Activated naive CD4-positive, alpha-beta T cell treated with Interleukin-2 at 50 U/mL for 16 hours (primary cell): Measurements from ENCODE around the gene SLC34A2.

Source experiments
- DNase-seq: peaks from one replicate; pipeline ENCODE4 v3.0.0-alpha.2; 2020

SLC34A2 gene

DNA sequence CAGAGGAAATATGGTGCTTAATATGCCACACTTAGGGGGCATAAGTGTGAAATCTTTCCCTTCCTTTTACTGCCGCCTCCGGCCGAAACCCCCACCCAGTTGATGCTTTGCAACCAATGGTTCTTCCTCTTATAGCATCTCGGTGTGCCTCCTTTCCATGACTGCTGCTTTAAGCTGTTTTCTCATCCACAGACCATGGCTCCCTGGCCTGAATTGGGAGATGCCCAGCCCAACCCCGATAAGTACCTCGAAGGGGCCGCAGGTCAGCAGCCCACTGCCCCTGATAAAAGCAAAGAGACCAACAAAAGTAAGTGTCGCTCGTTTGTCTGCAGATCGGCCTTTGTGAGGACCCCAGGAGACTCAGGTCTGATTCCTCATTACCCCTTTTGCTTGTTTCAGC is 6.7 kb downstream of the SLC34A2 start:
- DNase-seq = no peak

DNA sequence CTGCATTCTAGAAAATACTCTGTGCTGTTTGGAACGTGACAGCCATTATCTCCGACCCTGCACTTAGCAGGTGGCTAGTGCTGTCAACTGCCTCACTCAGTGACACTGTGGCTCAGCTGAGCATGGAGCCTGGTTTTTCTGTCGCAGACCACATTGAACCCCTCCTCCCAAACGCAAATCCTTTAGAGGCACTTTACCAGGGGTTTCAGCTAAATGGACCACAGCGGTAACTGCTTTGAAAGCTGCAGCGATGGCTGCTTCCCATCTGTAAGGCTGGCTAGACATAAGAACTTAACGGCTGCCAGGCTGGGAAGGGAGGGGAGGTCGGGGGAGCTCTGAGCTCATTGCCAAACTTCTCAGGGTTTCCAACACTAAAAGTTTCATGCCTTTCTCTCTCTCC is 8.1 kb downstream of the SLC34A2 start:
- DNase-seq = no peak

DNA sequence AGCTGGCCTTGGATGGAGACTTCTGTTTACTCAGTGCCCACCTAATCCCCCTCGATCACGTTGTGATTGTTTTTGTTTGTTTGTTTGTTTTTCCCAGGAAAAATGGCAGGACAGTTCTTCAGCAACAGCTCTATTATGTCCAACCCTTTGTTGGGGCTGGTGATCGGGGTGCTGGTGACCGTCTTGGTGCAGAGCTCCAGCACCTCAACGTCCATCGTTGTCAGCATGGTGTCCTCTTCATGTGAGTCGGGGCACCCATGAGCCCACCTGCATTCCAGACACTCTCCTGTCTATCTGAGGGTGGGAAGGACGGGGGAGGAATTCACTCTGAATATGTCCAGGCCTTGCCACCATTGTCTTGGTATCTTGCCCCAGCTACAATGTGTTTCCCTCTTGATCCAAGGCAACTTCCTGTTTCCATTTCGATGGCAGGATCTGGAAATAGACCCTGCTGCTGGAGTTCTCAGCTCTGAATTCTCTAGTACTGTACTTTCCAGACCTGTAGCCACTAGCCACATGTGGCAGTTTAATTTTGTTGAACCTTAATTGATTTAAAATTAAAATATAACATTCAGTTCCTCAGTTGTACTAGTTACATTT is 10.5 kb downstream of the SLC34A2 start:
- no peak for DNase-seq

DNA sequence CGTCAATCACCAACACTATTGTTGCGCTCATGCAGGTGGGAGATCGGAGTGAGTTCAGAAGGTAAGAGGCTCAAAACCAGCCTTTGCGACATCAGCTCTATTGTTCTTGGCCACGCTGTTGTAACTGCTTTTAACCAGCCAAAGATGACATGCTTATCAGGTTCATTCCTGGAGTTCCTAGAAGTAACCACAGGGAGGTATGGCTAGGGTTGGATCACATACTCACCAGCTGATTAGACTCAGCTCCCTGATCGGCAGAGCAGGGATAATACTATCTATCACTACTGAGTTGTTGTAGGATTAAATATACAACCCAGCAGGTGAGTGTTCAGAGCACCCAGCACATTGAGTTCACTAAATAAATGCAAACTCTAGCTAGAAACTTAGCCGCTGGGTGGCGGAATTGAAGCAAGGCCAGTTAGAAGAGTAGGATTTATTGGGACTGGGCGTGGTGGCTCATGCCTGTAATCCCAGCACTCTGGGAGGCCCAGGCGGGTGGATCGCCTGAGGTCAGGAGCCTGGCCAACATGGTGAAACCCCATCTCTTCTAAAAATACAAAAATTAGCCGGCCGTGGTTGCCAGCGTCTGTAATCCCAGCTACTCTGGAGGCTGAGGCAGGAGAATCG is 12.4 kb downstream of the SLC34A2 start:
- no peak for DNase-seq

DNA sequence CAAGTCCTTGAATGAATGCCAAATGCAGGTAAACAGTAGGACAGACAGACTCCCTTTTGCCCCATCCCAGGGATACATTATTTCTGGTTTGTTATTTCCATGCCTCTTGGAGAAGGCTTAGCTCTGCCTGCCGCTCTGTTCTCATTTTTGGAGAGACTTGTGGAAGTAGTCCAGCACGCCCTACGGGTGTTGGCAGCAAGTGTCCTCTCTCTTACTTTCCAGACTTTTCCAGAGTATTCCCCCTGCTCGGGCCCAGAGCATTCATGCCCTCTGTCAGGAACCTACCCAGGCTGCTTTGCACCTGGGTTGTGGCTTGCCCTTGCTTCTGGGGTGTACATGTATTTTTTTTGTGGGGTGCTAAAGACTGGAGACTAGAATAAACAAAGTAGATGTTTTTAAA is 15.3 kb downstream of the SLC34A2 start:
- DNase-seq = no peak

DNA sequence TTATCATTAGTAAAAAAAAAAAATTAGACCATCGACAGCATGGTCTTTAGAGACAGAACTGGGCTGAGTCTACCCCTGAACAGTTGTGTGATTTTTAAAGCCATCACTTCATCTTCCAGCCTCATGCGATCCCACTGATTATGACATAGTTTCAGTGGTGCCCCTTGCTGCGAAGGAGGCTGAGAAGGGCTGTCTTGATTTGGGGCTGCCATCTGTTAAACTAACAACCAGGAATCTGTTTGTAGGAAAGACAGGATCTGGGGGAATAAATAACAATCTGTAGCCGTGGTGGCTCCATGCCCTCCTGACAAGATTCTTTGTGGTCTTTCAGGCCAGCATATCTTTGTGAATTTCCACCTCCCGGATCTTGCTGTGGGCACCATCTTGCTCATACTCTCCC is 17.1 kb downstream of the SLC34A2 start:
- DNase-seq = no peak

DNA sequence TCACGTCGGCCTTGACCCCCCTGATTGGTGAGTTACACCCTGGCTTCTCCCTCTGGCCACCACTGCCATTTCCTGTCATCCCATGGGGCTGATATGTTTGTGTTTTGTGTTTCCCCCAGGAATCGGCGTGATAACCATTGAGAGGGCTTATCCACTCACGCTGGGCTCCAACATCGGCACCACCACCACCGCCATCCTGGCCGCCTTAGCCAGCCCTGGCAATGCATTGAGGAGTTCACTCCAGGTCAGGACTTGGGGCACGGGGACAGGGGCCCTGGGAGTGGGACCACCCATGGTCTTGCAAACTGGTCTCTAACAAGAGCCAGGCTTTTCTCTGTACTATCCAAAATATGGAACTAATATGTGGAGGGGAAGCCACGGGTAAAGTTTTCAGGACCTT is 18.7 kb downstream of the SLC34A2 start:
- no peak for DNase-seq

DNA sequence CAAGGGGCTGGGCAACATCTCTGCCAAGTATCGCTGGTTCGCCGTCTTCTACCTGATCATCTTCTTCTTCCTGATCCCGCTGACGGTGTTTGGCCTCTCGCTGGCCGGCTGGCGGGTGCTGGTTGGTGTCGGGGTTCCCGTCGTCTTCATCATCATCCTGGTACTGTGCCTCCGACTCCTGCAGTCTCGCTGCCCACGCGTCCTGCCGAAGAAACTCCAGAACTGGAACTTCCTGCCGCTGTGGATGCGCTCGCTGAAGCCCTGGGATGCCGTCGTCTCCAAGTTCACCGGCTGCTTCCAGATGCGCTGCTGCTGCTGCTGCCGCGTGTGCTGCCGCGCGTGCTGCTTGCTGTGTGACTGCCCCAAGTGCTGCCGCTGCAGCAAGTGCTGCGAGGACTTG is 20.6 kb downstream of the SLC34A2 start:
- no peak for DNase-seq

DNA sequence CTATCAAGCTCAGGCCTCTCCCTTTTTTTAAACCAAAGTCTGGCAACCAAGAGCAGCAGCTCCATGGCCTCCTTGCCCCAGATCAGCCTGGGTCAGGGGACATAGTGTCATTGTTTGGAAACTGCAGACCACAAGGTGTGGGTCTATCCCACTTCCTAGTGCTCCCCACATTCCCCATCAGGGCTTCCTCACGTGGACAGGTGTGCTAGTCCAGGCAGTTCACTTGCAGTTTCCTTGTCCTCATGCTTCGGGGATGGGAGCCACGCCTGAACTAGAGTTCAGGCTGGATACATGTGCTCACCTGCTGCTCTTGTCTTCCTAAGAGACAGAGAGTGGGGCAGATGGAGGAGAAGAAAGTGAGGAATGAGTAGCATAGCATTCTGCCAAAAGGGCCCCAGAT is 21.5 kb downstream of the SLC34A2 start:
- no peak for DNase-seq

DNA sequence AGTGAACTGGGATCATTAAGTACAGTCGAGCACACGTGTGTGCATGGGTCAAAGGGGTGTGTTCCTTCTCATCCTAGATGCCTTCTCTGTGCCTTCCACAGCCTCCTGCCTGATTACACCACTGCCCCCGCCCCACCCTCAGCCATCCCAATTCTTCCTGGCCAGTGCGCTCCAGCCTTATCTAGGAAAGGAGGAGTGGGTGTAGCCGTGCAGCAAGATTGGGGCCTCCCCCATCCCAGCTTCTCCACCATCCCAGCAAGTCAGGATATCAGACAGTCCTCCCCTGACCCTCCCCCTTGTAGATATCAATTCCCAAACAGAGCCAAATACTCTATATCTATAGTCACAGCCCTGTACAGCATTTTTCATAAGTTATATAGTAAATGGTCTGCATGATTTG is 22.3 kb downstream of the SLC34A2 start:
- no peak for DNase-seq

DNA sequence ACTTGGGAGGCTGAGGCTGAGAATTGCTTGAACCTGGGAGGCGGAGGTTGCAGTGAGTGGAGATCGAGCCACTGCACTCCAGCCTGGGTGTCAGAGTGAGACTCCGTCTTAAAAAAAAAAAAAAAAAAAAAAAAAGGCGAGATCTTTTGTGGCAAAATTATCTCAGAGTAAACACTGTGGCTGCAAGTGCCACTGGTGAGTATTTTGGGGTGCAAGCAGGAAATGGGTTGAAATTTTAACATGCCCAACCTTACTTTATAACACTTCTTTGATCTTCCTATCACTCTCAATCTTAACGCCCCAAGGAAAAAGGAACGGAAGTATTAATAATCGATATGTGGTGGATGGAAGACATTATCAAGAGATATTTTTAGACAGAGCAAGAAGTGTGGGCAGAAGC is 32.1 kb downstream of the SLC34A2 start:
- DNase-seq = no peak

DNA sequence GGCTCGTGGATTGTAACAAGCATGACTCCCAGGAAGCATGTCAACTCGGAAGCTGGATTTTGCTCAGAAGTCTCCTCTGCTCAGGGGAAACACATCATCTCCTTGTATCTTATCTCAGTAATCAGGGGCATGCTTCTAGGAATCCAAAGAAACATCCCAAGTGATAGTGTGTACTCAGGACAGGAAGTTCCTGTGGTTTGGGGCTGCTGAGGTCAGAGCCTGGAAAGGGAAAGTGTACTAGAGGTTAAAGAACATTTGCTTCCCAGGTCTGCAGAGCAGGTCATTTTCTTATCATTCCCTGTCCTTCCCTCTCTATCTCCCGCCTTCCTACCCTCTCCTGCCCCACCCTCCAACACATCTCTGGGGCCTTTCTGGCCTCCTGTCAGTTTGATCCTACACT is 38.8 kb downstream of the SLC34A2 start:
- no peak for DNase-seq

DNA sequence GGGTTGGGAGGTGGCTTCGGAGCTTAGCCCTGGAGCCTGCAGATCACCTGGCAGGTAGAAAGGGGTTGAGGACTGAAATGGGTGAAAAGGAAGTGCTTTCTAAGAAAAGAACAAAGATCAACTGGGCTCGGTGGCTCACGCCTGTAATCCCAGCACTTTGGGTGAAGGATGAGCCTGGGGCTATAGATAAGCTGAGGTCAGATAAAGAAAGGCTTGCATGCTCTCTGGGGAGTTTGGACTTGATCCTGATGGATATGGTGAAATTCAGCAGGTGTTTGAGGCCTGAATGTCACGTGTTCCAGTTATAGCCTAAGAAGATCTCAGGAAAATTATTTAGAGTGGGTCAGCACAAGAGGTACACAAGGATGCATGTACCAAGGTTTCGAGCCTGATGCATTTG is 40.8 kb downstream of the SLC34A2 start:
- no peak for DNase-seq

DNA sequence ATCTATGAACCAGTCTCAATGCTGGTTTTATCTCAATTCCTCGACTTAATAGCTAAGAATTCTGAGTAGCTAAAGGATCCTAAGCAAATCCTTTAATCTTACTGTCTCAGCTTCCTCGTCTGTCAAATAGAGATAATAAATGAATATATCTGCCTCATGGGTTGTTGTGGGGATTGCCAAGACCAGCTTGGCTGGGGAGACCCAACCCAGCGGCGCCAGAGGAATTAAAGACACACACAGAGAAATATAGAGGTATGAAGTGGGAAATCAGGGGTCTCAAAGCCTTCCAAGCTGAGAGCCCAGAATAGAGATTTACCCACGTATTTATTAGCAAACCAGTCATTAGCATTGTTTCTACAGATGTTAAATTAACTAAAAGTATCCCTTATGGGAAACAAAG is 41.9 kb downstream of the SLC34A2 start:
- no peak for DNase-seq

DNA sequence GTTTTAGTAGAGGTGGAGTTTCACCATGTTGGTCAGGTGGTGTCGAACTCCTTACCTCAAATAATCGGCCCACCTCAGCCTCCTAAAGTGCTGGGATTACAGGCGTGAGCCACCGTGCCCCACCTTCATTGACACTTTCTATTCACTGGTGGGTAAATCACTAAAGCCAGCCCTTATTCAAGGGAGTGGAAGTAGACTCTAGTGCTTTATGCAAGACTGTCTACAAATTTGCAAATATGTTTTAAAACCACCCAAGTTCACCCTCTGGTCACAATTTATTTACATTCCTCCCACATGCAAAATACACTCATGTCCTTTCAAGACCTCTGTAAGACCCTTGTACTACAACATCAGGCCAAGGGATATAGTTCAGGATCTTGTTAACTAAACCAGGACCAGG is 45.0 kb downstream of the SLC34A2 start:
- no peak for DNase-seq

DNA sequence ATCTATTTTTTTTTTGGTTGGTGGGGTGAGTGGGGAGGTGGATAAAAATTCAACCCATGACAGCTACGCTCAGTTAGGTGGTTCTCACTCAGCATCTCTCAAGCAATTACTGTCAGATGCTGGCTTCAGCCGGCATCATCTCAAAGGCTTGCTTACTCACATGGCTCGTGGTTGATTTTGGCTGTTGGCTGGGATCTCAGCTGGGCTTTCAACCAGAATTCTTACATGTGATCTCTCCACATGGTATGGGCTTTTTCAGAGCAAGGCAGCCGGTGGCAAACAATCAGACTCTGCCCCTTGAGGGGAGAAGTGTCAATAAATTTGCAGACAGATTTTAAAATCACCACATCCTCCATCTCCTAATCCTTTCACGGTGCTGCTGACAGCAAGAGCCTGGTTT is 47.2 kb downstream of the SLC34A2 start:
- no peak for DNase-seq

DNA sequence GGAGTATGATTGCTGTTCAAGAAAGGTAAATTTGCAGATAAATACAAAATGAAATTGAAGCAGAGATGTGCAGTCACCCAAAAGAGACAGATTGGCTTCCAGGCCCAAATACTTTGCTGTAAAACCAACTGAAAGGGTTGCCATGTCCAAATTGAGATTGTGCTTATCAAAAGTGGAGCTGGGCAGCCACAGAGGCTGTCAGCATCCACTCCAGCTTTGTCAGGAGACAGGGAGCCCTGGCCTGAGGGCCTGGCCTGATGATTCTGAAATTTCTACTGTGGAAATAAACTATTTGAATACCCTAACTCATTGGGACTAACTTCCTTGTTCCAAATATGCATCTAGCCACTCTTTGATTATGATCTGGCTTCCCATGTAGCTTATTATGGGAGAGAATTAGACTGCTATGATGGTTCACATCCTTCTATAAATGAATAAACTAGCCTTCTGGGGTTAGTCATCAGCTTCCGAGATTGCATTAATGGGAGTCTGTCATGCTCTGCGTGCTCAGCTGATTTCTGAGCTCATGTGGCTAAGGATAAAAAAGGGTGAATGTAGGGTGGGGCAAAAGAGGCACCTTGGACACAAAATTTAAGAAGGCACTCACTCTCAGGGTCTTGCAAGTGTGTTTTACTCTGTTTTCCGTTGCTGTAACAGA is 48.2 kb downstream of the SLC34A2 start:
- no peak for DNase-seq

DNA sequence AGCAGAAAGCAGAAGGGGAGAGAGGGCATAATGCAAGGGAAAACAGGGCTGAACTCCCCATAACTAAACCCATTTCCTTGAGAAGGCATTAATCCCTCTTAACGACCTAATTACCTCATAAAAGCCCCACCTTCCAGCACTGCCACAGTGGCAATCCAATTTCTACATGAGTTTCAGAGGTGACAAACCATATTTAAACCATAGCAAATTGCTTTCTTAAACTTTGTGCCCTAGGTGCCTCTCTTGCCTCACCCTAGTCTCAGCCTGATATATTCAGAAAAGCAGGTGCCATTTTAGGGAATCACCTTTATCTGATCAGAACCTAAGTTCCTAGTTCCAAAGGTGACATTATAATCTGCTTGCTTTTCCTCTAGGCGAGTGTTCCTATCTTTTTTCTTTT is 48.9 kb downstream of the SLC34A2 start:
- DNase-seq = no peak

DNA sequence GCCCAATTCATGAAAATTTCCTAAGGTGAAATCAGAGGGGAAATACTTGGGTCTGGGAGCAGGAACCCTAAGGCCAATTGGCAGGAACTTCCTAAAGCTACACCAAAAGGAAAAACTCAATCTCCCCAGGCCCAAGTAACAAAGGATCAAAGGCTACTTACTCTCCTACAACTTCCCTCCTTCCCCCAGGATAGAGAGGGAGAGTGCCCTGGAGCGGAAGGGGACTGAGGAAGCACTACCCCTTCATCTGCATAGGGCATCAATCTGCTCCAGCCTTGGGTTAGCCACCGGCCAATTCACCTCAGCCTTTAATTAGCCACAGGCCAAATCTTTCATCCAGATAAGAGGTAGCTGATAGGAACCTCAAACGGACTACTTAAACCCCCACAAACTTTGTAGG is 55.0 kb downstream of the SLC34A2 start:
- no peak for DNase-seq

DNA sequence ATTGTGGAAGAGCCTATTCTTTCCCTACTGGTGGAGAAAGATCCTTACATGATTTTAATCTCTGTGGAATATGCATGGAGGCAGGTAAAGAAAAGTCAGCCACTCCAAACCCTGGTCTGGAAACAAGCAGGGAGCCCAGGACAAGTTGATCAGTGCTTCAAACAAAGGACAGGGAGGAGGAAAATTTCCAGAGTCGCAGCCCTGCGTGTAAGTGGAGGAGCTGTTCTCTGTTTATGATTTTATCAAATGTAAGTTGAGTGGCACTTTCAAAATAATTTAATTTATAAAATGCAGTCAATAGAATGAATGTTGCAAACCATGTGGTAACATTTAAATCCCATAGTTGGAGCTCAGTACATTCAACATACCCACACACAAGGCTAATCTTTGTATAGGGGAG is 57.0 kb downstream of the SLC34A2 start:
- DNase-seq = no peak

DNA sequence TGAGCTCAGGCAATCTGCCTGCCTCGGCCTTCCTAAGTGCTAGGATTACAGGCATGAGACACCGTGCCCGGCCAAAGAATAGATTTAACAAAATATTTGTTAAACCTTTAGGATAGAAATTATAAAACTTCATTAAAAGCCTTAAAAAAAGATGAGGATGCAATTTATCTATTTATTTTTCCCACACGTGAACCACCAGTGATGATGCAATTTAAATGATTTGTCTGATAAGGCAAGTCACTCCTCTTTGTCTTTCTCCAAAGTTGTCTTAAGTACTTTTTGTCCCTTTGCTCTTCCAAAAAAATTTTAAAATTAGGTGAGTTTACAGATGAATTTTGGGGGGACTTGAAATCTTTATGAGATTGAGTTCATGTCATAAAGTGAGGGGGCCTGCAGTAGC is 58.2 kb downstream of the SLC34A2 start:
- DNase-seq = no peak

DNA sequence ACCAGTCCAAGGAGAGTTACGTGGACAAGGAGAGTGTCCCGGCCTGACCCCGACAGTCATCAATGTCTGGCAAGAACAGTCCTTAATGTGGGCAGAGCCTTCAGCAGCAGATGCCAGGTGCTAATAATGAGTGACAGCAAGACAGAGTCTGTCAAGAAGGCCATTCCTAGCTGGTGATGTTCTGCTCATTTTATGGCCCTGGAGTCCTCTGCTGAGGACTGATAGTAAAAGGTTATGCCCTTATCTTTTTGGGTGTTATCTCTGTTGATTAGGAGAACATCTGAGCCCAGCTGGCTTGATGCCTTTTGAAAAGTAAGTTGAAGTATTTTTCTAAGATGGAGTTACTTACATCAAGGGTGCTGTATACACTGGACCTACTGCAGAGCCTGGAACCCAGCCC is 67.3 kb downstream of the SLC34A2 start:
- DNase-seq = no peak

DNA sequence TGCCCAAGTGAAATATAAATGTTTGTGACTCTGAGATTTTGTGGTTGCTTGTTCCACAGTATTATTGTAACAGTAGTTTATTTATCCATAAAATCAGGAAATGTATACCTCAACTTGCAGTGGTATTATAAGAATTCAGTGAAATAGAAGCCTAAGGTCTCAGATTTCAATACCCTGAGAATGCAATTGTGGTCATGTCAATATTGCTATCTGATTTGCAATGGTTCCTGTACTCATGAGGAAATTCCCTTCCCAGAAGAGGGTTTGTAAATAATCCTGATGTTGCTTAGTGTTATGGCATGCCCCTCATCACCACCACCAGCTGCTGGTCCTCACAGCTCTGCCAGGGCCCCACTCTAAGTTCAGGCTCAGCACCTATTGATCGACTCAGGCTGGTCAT is 67.8 kb downstream of the SLC34A2 start:
- no peak for DNase-seq

DNA sequence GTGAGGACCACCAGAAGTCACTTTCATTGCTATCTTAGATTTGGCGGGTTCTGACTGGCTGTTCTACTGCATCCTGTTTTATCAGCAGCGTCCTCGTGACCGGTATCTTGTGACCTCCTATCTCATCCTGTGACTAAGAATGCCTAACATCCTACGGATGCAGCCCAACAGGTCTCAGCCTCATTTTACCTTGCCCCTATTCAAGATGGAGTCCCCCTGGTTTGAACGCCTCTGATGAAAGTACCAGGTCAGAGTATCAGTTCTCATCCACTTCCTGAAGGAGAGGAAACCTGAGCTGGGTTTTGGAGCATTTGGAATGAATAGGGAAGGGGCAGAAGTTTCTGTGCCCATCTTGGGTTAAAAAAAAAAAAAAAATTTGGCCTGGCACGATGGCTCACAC is 70.2 kb downstream of the SLC34A2 start:
- no peak for DNase-seq
